Measurements from ENCODE around the gene SLC25A5. TPM values are rescaled to one million over a fixed set of nuclear protein-coding genes. Genes with fewer than 3 reads are reported as not detected.
"Not testable (repeated sequence)": the region's sequence is repeated elsewhere in the genome, so short reads cannot be mapped to it uniquely, and the experiment has no call there.

The SLC25A5 gene
- polyA plus RNA-seq, result 100 to 1,000 TPM; 177 to 511 (median 346) TPM

- peak within 1 kb of the TSS; percentile 57 for H3K27ac ChIP-seq (ENCODE audit: low read depth, low read length)
- WGBS, 3 donors, result 3 to 34% (median 4%) methylated on average over 25 to 46 of the region's 46 CpGs
Observed at GRCh38 chrX:119467842-119468550, at the start of gene SLC25A5. TSS of gene SLC25A5 (plus strand) at chrX:119468444. CDS start at chrX:119468516, 72 bp downstream.

GRCh38 chrX:119419146-119419545 is 49.1 kb upstream of the SLC25A5 start:
- H3K27ac ChIP-seq (ENCODE audit: low read depth, low read length), result no peak overlapping the region
- 46 to 95% (median 75%) methylated on average over 4 of the region's 4 CpGs for WGBS, 3 donors

GRCh38 chrX:119419898-119420297 is 48.3 kb upstream of the SLC25A5 start:
- WGBS, 3 donors, result 92 to 94% (median 94%) methylated on average over 2 of the region's 2 CpGs
- no peak overlapping the region for H3K27ac ChIP-seq (ENCODE audit: low read depth, low read length)

GRCh38 chrX:119421016-119421705 is 47.1 kb upstream of the SLC25A5 start:
- no peak overlapping the region for H3K27ac ChIP-seq (ENCODE audit: low read depth, low read length)
- 87 to 98% (median 92%) methylated on average over 5 to 7 of the region's 7 CpGs for WGBS, 3 donors

GRCh38 chrX:119423631-119424030 is 44.6 kb upstream of the SLC25A5 start:
- H3K27ac ChIP-seq (ENCODE audit: low read depth, low read length), result no peak overlapping the region
- 94 to 99% (median 97%) methylated on average over 7 to 14 of the region's 14 CpGs for WGBS, 3 donors

- WGBS, 3 donors, result 64 to 85% (median 85%) methylated on average over 4 to 6 of the region's 6 CpGs
- no peak overlapping the region for H3K27ac ChIP-seq (ENCODE audit: low read depth, low read length)
Observed at GRCh38 chrX:119424999-119425398, 43.2 kb upstream of the SLC25A5 start.

- H3K27ac ChIP-seq (ENCODE audit: low read depth, low read length), result no peak overlapping the region
- WGBS, 3 donors, result 50 to 65% (median 55%) methylated on average over 9 of the region's 9 CpGs
Observed at GRCh38 chrX:119427024-119427794, 41.0 kb upstream of the SLC25A5 start.

GRCh38 chrX:119427795-119428185 is 40.5 kb upstream of the SLC25A5 start:
- no peak overlapping the region for H3K27ac ChIP-seq (ENCODE audit: low read depth, low read length)
- 67 to 75% (median 74%) methylated on average over 4 of the region's 4 CpGs for WGBS, 3 donors

- no peak overlapping the region for H3K27ac ChIP-seq (ENCODE audit: low read depth, low read length)
- WGBS, 3 donors, result 59 to 79% (median 77%) methylated on average over 3 of the region's 4 CpGs
Observed at GRCh38 chrX:119429471-119429870, 38.8 kb upstream of the SLC25A5 start.

GRCh38 chrX:119441295-119441694 is 26.9 kb upstream of the SLC25A5 start:
- not testable (repeated sequence) for H3K27ac ChIP-seq (ENCODE audit: low read depth, low read length)
- WGBS, 3 donors, result 83 to 99% (median 99%) methylated on average over 7 to 8 of the region's 17 CpGs

GRCh38 chrX:119442286-119442685 is 26.0 kb upstream of the SLC25A5 start:
- H3K27ac ChIP-seq (ENCODE audit: low read depth, low read length), result no peak overlapping the region
- WGBS, 3 donors, result 47 to 74% (median 58%) methylated on average over 2 of the region's 2 CpGs

GRCh38 chrX:119453202-119453601 is 15.0 kb upstream of the SLC25A5 start:
- 71 to 92% (median 86%) methylated on average over 4 of the region's 4 CpGs for WGBS, 3 donors
- H3K27ac ChIP-seq (ENCODE audit: low read depth, low read length), result no peak overlapping the region

GRCh38 chrX:119455264-119455663 is 13.0 kb upstream of the SLC25A5 start:
- no peak overlapping the region for H3K27ac ChIP-seq (ENCODE audit: low read depth, low read length)
- WGBS, 3 donors, result 85 to 100% (median 100%) methylated on average over 1 of the region's 1 CpG

GRCh38 chrX:119459181-119459580 is 9.1 kb upstream of the SLC25A5 start:
- H3K27ac ChIP-seq (ENCODE audit: low read depth, low read length), result no peak overlapping the region
- WGBS, 3 donors, result 75 to 90% (median 77%) methylated on average over 4 of the region's 4 CpGs

GRCh38 chrX:119465555-119465954 is 2.7 kb upstream of the SLC25A5 start:
- no peak overlapping the region for H3K27ac ChIP-seq (ENCODE audit: low read depth, low read length)
- 89 to 95% (median 93%) methylated on average over 3 of the region's 3 CpGs for WGBS, 3 donors

GRCh38 chrX:119466970-119467369 is 1.3 kb upstream of the SLC25A5 start:
- H3K27ac ChIP-seq (ENCODE audit: low read depth, low read length), result no peak overlapping the region
- WGBS, 3 donors, result 41 to 90% (median 86%) methylated on average over 3 of the region's 3 CpGs

- no peak overlapping the region for H3K27ac ChIP-seq (ENCODE audit: low read depth, low read length)
- 23 to 87% (median 78%) methylated on average over 6 of the region's 6 CpGs for WGBS, 3 donors
Observed at GRCh38 chrX:119467433-119467832, 811 bp upstream of the SLC25A5 start.

- 0 to 38% (median 0%) methylated on average over 45 to 77 of the region's 78 CpGs for WGBS, 3 donors
- H3K27ac ChIP-seq (ENCODE audit: low read depth, low read length), result peak overlapping the region; percentile 57
Observed at GRCh38 chrX:119468551-119469312, 488 bp downstream of the SLC25A5 start.

- 1 to 38% (median 5%) methylated on average over 8 of the region's 8 CpGs for WGBS, 3 donors
- no peak overlapping the region for H3K27ac ChIP-seq (ENCODE audit: low read depth, low read length)
Observed at GRCh38 chrX:119469313-119469635, 1.0 kb downstream of the SLC25A5 start.
